GM12875 (cell line): ENCODE measurements around the gene UBA52.

Experiments
- H3K4me3 ChIP-seq: one replicate; pipeline ENCODE4 v1.5.1; 2011; ENCODE audit warnings: low read depth, low read length, control low read depth
- TF ChIP-seq, protein P1 (sequence below): IDR thresholded peaks from 2 replicates; pipeline ENCODE4 v1.5.1; 2011; ENCODE audit warnings: low read depth, mild to moderate bottlenecking, control low read depth, inconsistent platforms, low read length, moderate library complexity, borderline replicate concordance; ENCODE audit not compliant: insufficient read depth

UBA52 gene

DNA sequence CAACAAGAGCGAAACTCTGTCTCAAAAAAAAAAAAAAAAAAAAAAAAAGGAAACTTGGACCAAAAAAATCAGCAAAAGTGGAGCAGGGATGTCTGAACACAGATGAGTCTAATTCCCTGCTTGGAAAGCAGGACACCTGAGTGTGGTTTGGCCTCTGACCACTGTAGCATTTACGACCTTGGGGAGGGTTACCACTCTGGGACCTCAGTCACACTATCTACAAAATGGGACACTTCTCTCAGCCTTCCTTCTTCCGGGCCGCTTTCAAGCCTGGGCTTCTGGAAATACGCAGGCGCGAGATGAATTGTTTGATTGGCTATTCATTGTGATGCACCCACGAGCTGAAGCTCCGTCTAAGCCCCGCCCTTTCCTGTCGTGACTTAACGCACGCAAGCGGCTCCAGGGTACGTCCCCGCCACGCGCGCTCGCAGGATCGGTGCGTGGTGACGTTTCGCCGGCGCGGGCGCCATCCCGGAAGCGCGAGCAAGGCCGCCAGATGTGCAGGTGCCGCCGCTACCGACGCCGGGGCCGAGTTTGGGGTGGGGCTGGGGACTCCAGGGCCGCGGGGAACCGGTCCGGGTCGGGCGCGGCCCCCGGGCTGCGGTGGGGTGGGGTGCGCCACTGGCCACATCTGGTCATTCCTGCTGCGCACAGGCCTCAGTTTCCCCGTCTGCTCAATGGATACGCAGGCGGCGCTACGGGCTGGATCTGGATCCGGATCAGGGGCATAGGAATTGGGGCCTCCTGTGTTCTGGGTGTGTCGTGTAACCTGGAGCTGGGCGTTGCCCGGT lies 14.1 kb upstream of the UBA52 start, which contains the start of gene KXD1:
KXD1 (plus strand) TSS at position 460 of the 791 bp plus-strand sequence. CDS start 4,187 bp downstream, outside the sequence.
- TF ChIP-seq, protein P1, sequence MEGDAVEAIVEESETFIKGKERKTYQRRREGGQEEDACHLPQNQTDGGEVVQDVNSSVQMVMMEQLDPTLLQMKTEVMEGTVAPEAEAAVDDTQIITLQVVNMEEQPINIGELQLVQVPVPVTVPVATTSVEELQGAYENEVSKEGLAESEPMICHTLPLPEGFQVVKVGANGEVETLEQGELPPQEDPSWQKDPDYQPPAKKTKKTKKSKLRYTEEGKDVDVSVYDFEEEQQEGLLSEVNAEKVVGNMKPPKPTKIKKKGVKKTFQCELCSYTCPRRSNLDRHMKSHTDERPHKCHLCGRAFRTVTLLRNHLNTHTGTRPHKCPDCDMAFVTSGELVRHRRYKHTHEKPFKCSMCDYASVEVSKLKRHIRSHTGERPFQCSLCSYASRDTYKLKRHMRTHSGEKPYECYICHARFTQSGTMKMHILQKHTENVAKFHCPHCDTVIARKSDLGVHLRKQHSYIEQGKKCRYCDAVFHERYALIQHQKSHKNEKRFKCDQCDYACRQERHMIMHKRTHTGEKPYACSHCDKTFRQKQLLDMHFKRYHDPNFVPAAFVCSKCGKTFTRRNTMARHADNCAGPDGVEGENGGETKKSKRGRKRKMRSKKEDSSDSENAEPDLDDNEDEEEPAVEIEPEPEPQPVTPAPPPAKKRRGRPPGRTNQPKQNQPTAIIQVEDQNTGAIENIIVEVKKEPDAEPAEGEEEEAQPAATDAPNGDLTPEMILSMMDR = no peak

DNA sequence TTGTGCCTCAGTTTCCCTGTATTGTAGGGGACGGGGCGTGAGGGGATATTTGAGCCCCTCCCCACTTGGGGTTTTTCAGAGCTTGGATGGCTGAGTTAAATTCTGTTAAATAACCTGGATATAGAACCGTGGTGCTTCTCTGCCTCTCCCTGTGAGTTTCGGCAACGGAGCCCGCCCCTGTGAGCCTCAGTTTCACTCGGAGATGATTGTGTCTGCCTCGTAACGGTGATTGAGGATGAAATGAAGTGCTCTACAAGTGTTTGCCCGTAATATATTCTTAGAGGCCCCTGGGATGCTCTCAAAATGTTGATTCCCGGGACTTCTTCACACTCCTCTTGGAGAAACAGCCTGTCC lies 13.5 kb upstream of the UBA52 start:
- TF ChIP-seq, protein P1 = no peak
- peak overlapping the region; percentile 94 for H3K4me3 ChIP-seq

More for the DNA sequence above, 14.1 kb upstream of the UBA52 start, which contains the start of gene KXD1:
- H3K4me3 ChIP-seq = peak within 1 kb of the TSS; percentile 94

DNA sequence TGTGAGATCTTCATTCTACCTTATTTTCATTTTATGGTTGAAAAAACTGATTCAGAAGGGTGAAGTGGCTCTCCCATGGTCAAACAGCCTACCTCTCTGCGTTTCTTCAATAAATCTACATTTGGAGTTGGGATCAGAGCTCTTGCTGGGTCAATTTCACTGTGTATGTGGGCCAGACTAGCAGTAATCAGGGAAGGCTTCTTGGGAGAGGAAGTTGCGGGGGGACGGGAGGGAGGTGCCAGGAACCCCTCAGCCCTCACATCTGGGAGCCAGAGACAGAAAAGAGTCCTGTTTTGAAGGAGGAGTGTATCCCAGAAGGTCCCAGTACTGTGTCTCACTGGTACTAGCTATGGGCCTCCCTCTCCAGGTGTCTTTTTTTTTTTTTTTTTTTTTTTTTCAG lies 13.1 kb upstream of the UBA52 start:
- TF ChIP-seq, protein P1 = no peak
- peak overlapping the region; percentile 94 for H3K4me3 ChIP-seq

DNA sequence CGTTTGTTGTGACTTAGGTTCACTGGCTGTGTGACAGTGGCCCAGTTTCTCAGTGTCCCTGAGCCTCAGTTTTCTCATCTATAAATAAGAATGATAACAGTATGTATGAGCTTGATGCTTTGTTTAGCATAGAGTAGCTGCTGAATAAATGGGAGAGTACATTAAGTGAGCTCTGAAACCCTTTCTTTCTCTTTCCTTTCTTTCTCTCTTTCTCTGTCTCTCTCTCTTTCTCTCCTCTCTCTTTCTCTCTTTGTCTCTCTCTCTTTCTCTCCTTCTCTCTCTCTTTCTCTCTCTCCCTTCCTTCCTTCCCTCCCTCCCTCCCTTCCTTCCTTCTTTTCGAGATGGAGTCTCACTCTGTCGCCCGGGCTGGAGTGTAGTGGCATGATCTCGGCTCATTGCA lies 12.0 kb upstream of the UBA52 start:
- no peak overlapping the region for H3K4me3 ChIP-seq

DNA sequence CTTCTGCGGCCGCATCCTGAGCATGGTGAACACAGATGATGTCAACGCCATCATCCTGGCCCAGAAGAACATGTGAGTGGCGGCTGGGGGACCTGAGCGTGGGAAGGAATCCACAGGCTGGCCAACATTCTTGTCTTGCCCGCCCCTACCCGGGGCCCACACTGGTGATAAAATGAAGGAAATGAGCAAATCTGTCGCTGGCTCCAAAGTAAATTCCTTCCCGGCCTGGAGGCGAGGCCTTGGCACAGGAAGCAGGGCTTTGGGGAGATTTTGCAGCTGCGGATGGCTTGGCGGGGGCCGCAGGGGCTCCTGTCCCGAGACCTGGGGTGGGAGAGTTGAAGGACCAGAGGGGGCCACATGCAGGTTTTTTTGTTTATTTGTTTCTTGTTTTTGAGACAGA lies 9.6 kb upstream of the UBA52 start:
- TF ChIP-seq, protein P1 = no peak
- H3K4me3 ChIP-seq = no peak overlapping the region

More for the DNA sequence above, 12.0 kb upstream of the UBA52 start:
- TF ChIP-seq, protein P1 = no peak

DNA sequence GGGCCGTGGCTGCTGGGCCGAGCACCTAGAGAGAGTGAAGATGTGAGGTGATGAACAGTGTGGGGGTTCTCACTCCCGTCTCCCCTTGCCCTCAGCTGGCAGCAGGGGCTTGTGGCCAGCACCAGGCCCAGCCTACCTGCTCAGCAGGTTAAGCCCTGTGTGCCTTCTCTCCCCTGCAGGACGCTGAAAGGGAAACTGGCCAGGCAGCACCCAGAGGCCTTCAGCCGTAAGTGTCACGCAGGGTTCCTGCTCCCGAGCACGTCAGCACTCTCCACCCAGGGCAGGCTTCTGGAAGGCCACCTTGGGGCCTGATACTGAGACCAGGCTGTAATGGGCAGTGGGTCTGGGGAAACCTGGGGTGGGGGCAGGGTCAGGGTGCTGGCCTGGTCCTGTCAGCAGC lies 4.7 kb upstream of the UBA52 start:
- TF ChIP-seq, protein P1 = no peak
- no peak overlapping the region for H3K4me3 ChIP-seq

DNA sequence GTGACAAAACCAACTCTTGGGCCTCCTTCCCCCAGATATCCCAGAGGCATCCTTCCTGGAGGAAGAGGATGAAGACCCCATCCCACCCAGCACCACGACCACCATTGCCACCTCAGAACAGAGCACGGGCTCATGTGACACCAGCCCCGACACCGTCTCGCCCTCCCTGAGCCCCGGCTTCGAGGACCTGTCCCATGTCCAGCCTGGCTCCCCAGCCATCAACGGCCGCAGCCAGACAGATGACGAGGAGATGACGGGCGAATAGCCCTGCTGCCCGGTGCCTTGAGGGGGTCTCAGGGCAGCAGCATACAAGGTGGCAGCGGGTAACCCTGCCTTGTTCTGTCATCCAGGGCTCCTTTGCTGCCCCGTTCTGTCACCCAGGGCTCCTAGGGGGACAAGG lies 3.3 kb upstream of the UBA52 start:
- TF ChIP-seq, protein P1 = no peak
- H3K4me3 ChIP-seq = no peak overlapping the region
